Right hindlimb (tissue), 1 donor: ENCODE data around the gene ARL17A.
"Not testable (repeated sequence)": the region's sequence is repeated elsewhere in the genome, so short reads cannot be mapped to it uniquely, and the experiment has no call there.

Experiments used
- DNase-seq: peaks from one replicate; pipeline ENCODE4 v3.0.0-alpha.2; 2018

ARL17A gene

DNA sequence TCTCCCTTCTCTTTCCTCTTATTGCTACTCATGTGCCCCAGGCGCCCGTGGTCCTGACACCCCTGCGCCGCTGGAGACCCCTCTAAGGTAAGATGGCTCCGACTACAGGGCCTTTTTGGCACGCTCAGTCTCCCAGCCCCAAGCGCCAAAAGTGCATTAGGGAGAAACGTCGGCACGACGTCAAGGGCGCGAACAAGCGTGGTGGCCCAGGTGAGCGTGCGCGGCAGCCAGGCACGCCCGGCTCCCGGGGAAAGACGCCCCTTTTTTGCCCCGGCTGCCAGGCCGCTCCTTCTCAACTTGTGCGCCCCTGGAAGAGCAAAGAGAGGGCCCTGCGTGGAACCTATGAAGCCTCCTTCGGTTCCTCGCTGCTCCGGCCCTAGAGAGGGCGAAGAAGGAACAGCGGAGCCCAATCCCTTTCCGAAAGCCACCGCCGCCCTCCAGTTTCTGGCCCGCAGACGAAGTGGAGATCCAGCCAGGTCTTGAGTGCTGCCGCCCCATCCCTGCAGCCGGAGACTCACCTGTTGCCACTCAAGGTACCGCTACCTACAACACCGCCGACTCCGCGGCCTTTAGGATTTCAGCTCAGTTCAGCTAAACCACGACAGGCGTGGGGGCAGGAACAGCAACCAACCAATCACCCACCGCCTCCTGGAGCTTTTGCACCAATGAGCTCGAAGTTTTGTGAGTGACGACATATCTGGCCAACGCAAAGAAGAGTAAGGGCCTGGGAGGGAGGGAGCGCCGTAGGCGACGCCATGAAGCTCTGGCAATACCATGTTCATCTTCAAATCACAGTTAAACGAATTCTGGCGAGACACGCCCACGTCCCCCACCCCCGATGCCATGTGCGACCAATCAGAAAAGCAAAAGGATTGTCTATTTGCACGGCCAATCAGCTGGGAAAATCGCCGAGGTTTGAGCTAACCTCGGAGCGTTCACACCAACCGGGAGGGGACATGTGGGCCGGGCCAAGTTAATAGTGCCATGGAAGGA lies at the start of gene ARL17A:
TSS of gene ARL17A (minus strand) at position 609 of the 993 bp plus-strand sequence. CDS start 3,369 bp downstream, outside the sequence.
- DNase-seq, result not testable (repeated sequence)

GRCh38 chr17:46628753-46629436 lies 49.4 kb upstream of the ARL17A start:
- not testable (repeated sequence) for DNase-seq

DNA sequence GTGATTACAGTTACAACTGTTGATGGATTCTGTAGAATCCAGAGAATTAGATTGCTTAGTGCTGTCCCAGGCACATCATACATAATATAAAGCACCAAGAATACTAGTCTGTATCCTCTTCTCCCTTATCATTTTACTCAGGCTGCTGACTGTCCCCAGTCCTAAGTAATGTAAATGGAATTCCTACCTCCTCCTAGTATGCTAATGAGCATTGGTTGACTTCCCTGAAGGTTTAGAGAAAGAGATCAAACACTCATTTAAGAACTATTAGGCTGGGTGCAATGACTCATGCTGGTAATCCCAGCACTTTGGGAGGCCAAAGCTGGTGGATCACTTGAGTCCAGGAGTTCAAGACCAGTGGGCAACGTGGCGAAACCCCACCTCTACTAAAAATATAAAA lies 48.0 kb upstream of the ARL17A start:
- not testable (repeated sequence) for DNase-seq

DNA sequence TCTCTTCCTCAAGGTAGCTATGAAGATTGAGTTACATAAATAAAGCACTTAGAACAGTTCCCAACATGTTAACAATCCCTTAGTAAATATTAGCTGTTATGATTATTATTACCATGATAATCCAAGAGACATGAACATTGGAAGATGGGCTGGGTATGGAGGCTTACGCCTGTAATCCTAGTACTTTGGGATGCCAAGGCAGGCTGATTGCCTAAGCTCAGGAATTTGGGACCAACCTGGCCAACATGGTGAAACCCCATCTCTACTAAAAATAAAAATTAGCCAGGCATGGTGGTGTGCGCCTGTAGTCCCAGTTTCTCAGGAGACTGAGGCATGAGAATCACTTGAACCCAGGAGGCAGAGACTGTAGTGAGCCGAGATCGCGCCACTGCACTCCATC lies 45.2 kb upstream of the ARL17A start:
- DNase-seq, result not testable (repeated sequence)

- DNase-seq, result not testable (repeated sequence)
Observed at GRCh38 chr17:46623790-46624189, 44.3 kb upstream of the ARL17A start.

DNA sequence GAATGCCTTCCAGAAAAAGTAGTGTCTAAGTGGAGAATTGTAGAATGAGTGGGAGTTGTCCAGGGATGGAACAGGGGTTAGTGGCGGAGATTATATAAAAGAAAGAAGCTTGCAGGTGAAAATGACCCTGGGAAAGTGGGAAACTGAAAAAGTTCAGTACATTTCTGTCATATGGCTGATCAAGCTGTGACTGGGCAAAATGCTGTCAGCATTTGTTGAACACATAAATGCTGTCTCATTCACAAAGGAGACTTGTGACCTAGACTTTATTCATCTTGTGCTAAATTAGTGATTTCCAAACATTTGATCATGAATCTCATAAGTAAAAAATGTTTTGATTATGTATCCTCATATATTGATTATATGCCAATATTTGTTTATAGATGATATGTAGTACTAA lies 39.5 kb upstream of the ARL17A start:
- not testable (repeated sequence) for DNase-seq

GRCh38 chr17:46617121-46617520 lies 37.6 kb upstream of the ARL17A start:
- not testable (repeated sequence) for DNase-seq

- not testable (repeated sequence) for DNase-seq
Observed at GRCh38 chr17:46613876-46614275, 34.4 kb upstream of the ARL17A start.

- not testable (repeated sequence) for DNase-seq
Observed at GRCh38 chr17:46611304-46611703, 31.8 kb upstream of the ARL17A start.

DNA sequence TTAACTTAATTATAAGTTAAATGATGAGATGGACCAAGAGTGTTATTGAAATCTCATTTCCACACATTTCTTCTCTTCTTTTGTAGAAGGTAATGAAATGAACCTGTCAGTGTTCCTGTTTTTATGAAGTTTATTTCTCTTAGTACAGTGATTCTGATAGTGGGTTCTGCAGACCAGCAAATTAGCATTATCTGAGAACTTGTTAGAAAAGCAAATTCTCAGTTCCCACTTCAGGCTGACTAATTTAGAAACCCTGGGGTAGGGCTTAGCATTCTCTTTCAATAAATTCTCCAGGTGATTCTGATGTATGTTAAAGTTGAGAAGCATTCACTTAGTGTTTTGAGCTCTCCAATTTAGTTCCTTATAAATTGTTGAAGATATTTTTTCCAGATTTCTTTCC lies 23.6 kb upstream of the ARL17A start:
- not testable (repeated sequence) for DNase-seq

DNA sequence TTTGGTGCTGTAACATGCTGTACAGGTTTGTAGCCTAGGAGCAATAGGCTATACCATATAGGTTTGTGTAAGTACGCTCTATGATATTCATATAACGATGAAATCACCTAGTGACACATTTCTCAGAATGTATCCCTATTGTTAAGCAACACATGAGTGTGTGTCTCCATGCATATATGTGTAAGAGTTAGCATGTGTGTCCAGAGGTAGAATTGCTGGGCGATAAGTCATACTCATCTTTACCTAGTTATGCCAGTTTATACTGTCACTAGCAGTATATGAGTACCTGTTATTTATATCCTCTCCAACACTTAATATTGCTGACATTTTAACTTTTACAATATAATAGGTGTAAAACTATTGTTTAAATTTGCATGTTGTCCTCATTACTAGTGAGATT lies 21.3 kb upstream of the ARL17A start:
- not testable (repeated sequence) for DNase-seq

- DNase-seq, result not testable (repeated sequence)
Observed at GRCh38 chr17:46598344-46598931, 18.9 kb upstream of the ARL17A start.

DNA sequence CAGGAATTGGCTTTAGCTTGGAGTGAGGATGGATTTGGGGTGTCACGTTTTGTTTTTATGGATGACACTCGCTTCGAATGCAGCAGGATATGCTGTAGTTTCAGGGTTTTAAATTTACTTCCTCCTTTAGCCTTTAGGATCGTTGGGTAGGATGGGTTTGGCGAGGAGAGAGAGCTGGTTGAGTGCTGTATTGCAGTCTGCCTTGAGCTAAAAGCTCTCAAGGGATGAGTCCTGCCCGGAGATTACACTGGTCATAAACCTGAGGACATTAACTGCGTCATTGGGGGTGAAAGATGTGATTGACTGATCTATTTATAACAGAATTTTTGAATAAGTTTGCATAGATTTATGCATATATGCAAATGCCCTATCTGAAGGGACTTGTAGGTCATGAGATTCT lies 11.8 kb upstream of the ARL17A start:
- DNase-seq, result not testable (repeated sequence)

DNA sequence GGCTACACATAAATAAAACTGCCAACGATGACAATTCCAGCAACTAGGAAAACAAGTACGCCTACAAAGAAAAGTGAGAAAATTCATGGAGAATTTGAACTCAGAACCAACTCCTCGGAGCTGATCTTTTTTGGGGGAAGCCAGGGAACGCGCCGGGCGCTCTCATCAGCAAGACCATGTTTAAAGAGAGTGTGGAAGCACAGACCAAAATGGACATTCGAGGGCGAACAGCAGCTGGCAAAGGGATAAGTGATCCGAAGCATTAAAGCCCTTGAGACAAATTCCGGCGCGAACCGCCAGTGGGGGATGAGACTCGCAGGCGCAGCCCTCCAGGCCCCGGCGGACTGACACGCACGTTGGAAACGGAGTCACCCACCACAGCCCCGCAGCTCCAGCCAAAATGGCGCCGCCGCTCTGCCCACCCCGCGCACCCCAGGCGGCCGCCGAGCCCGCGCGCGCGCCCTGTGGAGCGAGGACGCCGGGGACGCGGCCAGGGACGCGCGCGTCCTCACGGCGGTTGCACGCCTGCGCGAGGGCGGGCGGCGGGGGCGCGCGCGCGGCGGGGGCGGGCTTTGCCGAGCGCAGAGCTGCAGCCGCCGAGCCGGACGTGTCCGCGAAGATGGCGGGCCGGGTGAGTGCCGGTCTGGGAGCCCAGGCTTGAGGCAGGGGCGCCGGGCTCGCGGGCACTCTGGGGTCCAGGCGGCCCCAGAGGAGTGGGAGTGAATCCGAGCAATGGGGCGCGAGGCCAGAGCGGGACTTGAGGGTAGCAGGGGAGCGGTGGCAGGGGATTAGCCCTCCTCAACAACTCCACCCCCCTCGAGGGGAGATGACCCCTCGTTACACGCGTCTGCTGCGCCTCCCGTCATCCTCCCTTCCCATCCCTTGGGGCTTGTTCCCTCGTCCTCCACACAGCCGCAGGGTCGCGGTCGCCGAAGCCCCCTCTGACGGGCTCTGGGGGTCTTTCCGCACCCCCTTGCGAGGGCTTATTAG lies 11.0 kb upstream of the ARL17A start, which contains the start of gene NSF:
TSS of gene NSF (plus strand) at position 513 of the 990 bp plus-strand sequence. CDS start at position 620, 107 bp downstream.
- DNase-seq, result not testable (repeated sequence)

DNA sequence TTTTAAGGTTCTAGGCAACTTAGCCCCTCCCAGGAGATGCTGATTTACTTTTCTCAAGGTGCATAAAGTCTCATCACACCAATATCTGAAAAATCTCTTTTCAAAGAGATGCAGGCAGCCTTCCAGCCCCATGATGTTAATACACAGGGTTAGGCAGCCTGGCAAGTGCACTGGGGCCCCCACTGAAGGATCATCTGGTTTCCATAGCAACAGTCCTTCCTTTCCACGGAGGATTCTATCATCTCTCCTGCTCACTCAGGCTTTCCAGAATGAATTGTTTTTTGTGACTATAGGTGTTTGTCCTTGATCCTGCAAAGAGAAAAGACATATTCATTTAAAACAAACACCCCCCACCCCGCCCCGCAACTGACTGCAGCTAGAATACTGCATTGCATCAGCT lies 6.0 kb upstream of the ARL17A start:
- DNase-seq, result not testable (repeated sequence)

- not testable (repeated sequence) for DNase-seq
Observed at GRCh38 chr17:46580082-46580481, 591 bp upstream of the ARL17A start.

DNA sequence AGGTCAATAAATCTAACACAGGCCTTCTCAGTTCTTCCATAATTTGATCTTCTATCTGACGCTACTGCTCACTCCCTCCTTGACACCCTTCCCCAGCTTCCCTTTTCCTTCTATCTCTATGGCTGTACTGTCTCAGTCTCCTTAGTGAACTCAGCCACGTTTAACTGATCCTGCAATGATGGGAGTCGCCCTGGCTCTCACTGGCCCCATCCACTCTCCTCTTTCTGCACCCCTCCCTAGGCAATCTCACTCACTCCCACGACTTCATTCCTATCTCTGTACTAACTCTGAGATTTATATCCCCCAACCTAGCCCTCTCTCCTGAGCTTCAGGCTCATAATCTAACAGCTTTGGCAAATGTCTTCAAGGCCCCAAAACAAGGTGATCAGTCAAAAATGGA lies 7.7 kb downstream of the ARL17A start:
- not testable (repeated sequence) for DNase-seq

DNA sequence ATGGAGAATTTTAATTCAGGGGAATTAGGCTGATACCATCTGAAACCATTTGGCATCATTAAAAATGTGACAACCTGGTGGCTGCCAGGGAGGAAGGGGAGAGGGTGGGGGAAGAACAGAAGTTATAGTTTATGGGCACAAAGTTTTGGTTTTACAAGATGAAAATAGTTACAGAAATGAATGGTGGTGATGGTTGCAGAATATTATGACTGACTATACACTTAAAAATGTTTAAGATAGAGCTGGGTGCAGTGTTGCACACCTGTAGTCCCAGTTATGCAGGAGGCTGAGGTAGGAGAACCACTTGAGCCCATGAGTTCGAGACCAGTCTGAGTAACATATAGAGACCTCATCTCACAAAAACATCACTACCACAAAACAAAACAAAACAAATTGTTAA lies 12.5 kb downstream of the ARL17A start:
- not testable (repeated sequence) for DNase-seq

- DNase-seq, result not testable (repeated sequence)
Observed at GRCh38 chr17:46566284-46566683, 13.2 kb downstream of the ARL17A start.

- DNase-seq, result not testable (repeated sequence)
Observed at GRCh38 chr17:46560048-46560447, 19.4 kb downstream of the ARL17A start.

DNA sequence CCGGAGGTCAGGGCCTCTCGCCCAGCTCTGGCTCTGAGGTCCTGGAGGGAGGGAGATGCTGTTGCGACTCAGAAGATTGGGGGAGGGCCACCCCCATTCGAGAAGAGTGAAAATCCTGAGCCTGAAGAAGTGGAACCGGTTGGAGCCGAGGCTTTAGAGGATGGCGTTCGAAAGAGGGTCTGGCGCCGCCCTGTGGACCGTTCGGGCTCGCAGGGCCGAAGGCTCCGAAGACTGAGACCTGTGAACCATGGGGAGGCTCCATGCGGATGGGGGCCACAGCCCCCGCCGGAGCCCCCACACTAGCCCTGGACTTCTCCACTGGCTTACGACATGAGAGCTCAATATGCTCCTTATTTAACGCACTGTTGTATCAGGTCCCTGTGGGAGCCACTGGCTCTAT lies 20.3 kb downstream of the ARL17A start:
- DNase-seq, result not testable (repeated sequence)

DNA sequence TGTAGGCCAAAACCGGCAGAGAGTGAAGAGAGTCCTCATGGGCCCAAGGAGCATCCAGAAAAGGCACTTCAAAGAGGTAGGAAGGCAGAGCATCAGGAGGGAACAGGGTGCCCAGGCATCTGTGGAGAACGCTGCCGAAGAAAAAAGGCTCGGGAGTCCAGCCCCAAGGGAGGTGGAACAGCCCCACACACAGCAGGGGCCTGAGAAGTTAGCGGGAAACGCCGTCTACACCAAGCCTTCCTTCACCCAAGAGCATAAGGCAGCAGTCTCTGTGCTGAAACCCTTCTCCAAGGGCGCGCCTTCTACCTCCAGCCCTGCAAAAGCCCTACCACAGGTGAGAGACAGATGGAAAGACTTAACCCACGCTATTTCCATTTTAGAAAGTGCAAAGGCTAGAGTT lies 30.9 kb downstream of the ARL17A start:
- DNase-seq, result not testable (repeated sequence)
